ENCODE results near the gene ARCN1.

Gene ARCN1

DNA sequence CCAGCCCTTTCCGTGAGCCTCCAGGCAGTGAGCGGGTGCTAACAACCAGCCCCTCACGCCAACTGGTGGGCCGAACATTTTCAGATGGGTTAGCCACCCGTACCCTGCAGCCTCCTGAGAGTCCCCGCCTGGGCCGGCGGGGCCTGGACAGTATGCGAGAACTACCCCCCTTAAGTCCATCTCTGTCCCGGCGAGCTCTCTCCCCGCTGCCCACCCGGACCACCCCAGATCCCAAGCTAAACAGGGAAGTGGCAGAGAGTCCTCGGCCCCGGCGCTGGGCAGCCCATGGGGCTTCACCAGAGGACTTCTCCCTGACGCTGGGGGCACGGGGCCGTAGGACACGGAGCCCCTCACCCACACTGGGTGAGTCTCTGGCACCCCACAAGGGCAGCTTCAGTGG lies 55.8 kb downstream of the ARCN1 start:
- TF ChIP-seq, protein P1, sequence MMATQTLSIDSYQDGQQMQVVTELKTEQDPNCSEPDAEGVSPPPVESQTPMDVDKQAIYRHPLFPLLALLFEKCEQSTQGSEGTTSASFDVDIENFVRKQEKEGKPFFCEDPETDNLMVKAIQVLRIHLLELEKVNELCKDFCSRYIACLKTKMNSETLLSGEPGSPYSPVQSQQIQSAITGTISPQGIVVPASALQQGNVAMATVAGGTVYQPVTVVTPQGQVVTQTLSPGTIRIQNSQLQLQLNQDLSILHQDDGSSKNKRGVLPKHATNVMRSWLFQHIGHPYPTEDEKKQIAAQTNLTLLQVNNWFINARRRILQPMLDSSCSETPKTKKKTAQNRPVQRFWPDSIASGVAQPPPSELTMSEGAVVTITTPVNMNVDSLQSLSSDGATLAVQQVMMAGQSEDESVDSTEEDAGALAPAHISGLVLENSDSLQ (IDR thresholded peaks at IDR 0.05) = no peak
- no peak for TF ChIP-seq ARNT (IDR thresholded peaks at IDR 0.05)
- no peak for TF ChIP-seq ZNF384 (IDR thresholded peaks at IDR 0.05)
- no peak for TF ChIP-seq NFRKB (IDR thresholded peaks at IDR 0.05)
- no peak for TF ChIP-seq HDGF (IDR thresholded peaks at IDR 0.05; ENCODE audit: borderline replicate concordance)
- TF ChIP-seq FOXK2 (IDR thresholded peaks at IDR 0.05) = no peak
- TF ChIP-seq FOXA1 (IDR thresholded peaks at IDR 0.05) = no peak
- TF ChIP-seq L3MBTL2 (conservative IDR thresholded peaks at IDR 0.05) = no peak
- TF ChIP-seq ELF4 (IDR thresholded peaks at IDR 0.05) = no peak
- TF ChIP-seq SUZ12 (IDR thresholded peaks at IDR 0.05) = no peak
- TF ChIP-seq LEF1 (IDR thresholded peaks at IDR 0.05; ENCODE audit: borderline replicate concordance) = no peak
- no peak for TF ChIP-seq TARDBP (IDR thresholded peaks at IDR 0.05)
- no peak for TF ChIP-seq BHLHE40 (IDR thresholded peaks at IDR 0.05; ENCODE audit: borderline replicate concordance)
- TF ChIP-seq FOXM1 (IDR thresholded peaks at IDR 0.05; ENCODE audit: borderline replicate concordance) = no peak
- no peak for TF ChIP-seq CTBP1 (IDR thresholded peaks at IDR 0.05; ENCODE audit: borderline replicate concordance)
- TF ChIP-seq SP1 (IDR thresholded peaks at IDR 0.05) = no peak
- DNase-seq (ENCODE audit: extremely low spot score) = no peak
- ChIA-PET POLR2A (no interaction called here), CTCF (no interaction called here)

DNA sequence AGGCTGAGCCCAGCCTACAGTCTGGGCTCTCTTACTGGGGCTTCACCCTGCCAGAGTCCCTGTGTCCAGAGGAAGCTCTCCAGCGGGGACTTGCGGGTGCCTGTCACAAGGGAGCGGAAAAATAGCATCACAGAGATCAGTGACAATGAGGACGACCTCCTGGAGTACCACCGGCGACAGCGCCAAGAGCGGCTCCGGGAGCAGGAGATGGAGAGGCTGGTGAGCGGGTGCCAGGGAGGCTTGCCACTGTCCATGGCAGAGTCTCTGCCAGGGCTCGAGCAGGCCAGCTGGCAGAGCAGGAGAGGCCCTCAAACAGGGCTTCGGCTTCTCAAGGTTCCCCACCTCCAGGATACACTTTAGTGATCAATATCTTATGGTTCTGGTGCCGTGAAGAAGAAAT lies 56.2 kb downstream of the ARCN1 start:
- POLR2A ChIA-PET = no interaction called here
- DNase-seq (ENCODE audit: extremely low spot score) = no peak
- CTCF ChIA-PET = no interaction called here
- TF ChIP-seq NFRKB (IDR thresholded peaks at IDR 0.05) = no peak

DNA sequence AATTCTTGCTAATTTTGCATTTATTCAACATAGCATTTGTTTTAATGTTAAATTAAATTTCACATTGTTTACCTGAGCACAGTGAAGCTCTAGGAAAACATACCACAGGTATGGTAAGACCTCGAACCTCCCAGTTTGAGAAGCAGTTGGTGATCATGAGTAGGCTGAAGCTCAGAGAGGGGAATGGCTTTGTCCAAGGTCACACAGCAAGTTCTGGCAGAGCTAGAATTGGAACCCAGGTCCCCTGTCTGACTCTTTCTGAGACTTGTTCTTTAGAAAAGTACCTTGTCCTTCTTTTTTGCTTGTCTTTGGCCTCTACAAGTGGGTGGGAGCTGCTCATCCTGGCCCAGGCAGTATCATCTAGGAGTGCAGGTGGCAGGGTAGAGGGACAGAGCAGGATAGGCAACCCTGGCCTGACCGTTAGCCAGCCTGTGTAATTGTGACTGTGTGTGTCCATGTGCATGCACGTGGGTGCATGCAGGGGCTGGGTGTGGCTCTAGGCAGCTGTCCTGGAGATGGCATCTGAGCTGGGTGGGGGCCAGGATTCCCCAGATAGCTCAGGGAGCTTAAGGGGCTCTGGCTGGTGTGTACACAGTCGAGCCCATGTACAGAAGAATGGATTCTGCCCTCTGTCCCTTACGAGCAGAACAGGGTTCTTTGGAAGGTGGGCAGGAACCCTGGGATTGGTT lies 56.8 kb downstream of the ARCN1 start:
- ChIA-PET CTCF (no interaction called here), POLR2A (no interaction called here)
- DNase-seq (ENCODE audit: extremely low spot score) = no peak
- TF ChIP-seq SUZ12 (IDR thresholded peaks at IDR 0.05) (no peak), ELF4 (IDR thresholded peaks at IDR 0.05) (no peak), BHLHE40 (IDR thresholded peaks at IDR 0.05; ENCODE audit: borderline replicate concordance) (no peak), NFRKB (IDR thresholded peaks at IDR 0.05) (no peak), SP1 (IDR thresholded peaks at IDR 0.05) (no peak), L3MBTL2 (conservative IDR thresholded peaks at IDR 0.05) (no peak), FOXK2 (IDR thresholded peaks at IDR 0.05) (no peak), LEF1 (IDR thresholded peaks at IDR 0.05; ENCODE audit: borderline replicate concordance) (no peak), CTBP1 (IDR thresholded peaks at IDR 0.05; ENCODE audit: borderline replicate concordance) (no peak), ZNF384 (IDR thresholded peaks at IDR 0.05) (no peak), FOXA1 (IDR thresholded peaks at IDR 0.05) (no peak), ARNT (IDR thresholded peaks at IDR 0.05) (no peak), TARDBP (IDR thresholded peaks at IDR 0.05) (no peak), HDGF (IDR thresholded peaks at IDR 0.05; ENCODE audit: borderline replicate concordance) (no peak)
- TF ChIP-seq, protein P1 (IDR thresholded peaks at IDR 0.05) = no peak

DNA sequence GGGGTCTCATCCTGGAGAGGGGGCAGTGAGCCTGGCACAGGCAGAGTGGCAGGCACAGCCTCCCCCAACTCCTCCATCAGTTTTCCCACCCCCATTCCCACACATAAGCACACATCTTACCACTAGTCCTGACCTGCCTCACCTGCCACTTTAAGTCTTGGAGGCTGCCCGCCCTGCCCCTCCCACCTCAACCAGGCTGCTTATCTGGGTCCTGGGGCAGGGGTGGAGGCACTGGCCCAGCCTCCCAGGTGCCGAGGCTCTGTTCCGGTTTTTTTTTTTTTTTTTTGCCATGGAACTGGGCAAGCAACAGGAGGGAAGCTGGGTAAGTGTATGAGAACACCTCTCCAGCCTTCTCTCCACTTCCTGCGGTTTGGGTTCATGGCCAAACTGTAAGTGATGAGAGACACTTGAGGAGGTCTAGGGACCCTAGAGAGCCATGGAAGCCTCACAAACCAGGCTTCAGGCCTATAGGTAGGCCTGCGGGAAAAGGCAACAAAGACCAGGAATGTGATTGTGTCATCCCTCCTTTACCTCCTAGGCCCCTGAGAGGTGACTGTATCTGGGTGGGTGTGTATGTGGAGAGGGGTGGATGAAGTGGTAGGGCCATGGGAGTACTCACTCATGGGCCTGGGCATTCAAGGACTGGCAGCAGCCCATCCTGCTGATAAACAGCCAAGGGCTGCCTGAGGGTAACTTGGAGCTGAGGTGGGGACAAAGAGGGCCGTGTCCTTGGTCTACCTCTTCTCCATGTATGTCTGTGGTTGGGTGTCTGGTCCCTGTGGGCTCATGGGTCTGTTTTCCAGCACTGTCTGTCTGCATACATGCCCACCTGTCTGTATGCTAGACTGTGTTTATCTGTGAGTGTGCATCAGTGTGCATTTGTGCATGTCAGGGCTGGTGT lies 57.8 kb downstream of the ARCN1 start:
- DNase-seq (ENCODE audit: extremely low spot score) = no peak
- POLR2A ChIA-PET = no interaction called here
- CTCF ChIA-PET = no interaction called here
- TF ChIP-seq SP1 (IDR thresholded peaks at IDR 0.05) (no peak), HDGF (IDR thresholded peaks at IDR 0.05; ENCODE audit: borderline replicate concordance) (no peak), SUZ12 (IDR thresholded peaks at IDR 0.05) (no peak), FOXM1 (IDR thresholded peaks at IDR 0.05; ENCODE audit: borderline replicate concordance) (no peak), FOXA1 (IDR thresholded peaks at IDR 0.05) (no peak), TARDBP (IDR thresholded peaks at IDR 0.05) (no peak), FOXK2 (IDR thresholded peaks at IDR 0.05) (no peak), ZNF384 (IDR thresholded peaks at IDR 0.05) (no peak), CTBP1 (IDR thresholded peaks at IDR 0.05; ENCODE audit: borderline replicate concordance) (no peak), L3MBTL2 (conservative IDR thresholded peaks at IDR 0.05) (no peak), ARNT (IDR thresholded peaks at IDR 0.05) (no peak), NFRKB (IDR thresholded peaks at IDR 0.05) (no peak), BHLHE40 (IDR thresholded peaks at IDR 0.05; ENCODE audit: borderline replicate concordance) (no peak), LEF1 (IDR thresholded peaks at IDR 0.05; ENCODE audit: borderline replicate concordance) (no peak), ELF4 (IDR thresholded peaks at IDR 0.05) (no peak)
- TF ChIP-seq, protein P1 (IDR thresholded peaks at IDR 0.05) = no peak

DNA sequence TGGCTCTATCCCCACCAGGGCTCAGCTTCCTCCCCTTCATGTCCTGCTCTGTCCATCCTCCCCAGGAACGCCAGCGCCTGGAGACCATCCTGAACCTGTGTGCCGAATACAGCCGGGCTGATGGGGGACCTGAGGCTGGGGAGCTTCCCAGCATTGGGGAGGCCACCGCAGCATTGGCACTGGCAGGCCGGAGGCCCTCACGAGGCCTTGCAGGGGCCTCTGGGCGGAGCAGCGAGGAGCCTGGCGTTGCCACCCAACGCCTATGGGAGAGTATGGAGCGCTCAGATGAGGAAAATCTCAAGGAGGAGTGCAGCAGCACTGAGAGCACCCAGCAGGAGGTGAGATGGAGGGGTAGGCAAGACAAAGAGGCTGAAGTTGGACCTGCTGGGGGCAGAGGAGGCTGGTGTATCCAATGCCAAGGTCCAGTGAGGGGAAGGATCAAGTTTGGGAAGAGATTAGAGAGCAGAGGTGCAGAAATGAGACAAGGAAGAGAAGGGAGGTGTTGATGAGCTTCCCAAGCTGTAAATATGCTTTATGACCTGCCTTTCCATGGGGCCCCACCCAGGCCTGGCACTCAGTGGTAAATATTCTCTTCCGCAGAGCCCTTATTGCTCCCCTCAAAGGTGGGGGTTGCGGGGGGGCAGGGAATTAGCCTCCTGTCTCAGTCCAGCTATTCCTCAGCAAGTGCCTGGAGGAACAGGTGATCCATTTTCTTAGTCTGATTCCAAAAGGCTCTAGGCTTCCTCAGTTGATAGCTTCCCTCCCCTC lies 59.1 kb downstream of the ARCN1 start:
- no peak for TF ChIP-seq L3MBTL2 (conservative IDR thresholded peaks at IDR 0.05)
- no peak for TF ChIP-seq FOXM1 (IDR thresholded peaks at IDR 0.05; ENCODE audit: borderline replicate concordance)
- TF ChIP-seq ELF4 (IDR thresholded peaks at IDR 0.05) = no peak
- no peak for TF ChIP-seq NFRKB (IDR thresholded peaks at IDR 0.05)
- TF ChIP-seq HDGF (IDR thresholded peaks at IDR 0.05; ENCODE audit: borderline replicate concordance) = no peak
- TF ChIP-seq SP1 (IDR thresholded peaks at IDR 0.05) = no peak
- TF ChIP-seq FOXA1 (IDR thresholded peaks at IDR 0.05) = no peak
- no peak for TF ChIP-seq ZNF384 (IDR thresholded peaks at IDR 0.05)
- TF ChIP-seq BHLHE40 (IDR thresholded peaks at IDR 0.05; ENCODE audit: borderline replicate concordance) = no peak
- no peak for TF ChIP-seq TARDBP (IDR thresholded peaks at IDR 0.05)
- TF ChIP-seq, protein P1 (IDR thresholded peaks at IDR 0.05) = no peak
- no peak for TF ChIP-seq LEF1 (IDR thresholded peaks at IDR 0.05; ENCODE audit: borderline replicate concordance)
- TF ChIP-seq FOXK2 (IDR thresholded peaks at IDR 0.05) = no peak
- TF ChIP-seq CTBP1 (IDR thresholded peaks at IDR 0.05; ENCODE audit: borderline replicate concordance) = no peak
- TF ChIP-seq SUZ12 (IDR thresholded peaks at IDR 0.05) = no peak
- no peak for TF ChIP-seq ARNT (IDR thresholded peaks at IDR 0.05)
- CTCF ChIA-PET = no interaction called here
- POLR2A ChIA-PET = interaction anchor here (0.6 to 3.1 kb wide), 3 partner anchors 9 to 22 kb away, joined by 3 to 15 read pairs (median 3); no protein-coding TSS in a partner anchor
- no peak for DNase-seq (ENCODE audit: extremely low spot score)
